ENCODE measurements around the gene PPP6R1. TPM values are rescaled to one million over a fixed set of nuclear protein-coding genes. Genes with fewer than 3 reads are reported as not detected.

PPP6R1 gene
- total RNA-seq, 2 experiments from 2014 or later, result 172 to 182 TPM

- H3K4me3 ChIP-seq (ENCODE audit: low read length), result no peak overlapping the region
- Mint-ChIP-seq H3K9me3 (no peaks in the 10 kb centered on the region), H3K36me3 (ENCODE audit: low read depth) (peaks cover 45% of the 10 kb centered on the region), H3K4me1 (ENCODE audit: low read depth) (peaks cover 41% of the 10 kb centered on the region), H3K27me3 (no peaks in the 10 kb centered on the region), H3K4me3 (peak overlapping the region; percentile 71), H3K27ac (peak overlapping the region; percentile 93)
- CTCF ChIA-PET, result interaction anchor here (0.8 kb wide), 1 partner anchor 61 kb away, joined by 3 read pairs; no protein-coding TSS in a partner anchor
- no peaks in the 10 kb centered on the region for H3K27me3 ChIP-seq (ENCODE audit: control insufficient read depth in 1 of 2, insufficient read depth in 2 of 2, low read length in 2 of 2)
- no peak overlapping the region for H3K27ac ChIP-seq (ENCODE audit: low read depth in 1 of 2, low read length in 2 of 2)
- no peak for TF ChIP-seq CTCF (IDR thresholded peaks at IDR 0.05)
- peaks cover 19% of the 10 kb centered on the region for H3K36me3 ChIP-seq (ENCODE audit: insufficient read depth, low read length)
- ATAC-seq (ENCODE audit: poor library complexity), result no peak
- peaks cover 40% of the 10 kb centered on the region for H3K4me1 ChIP-seq (ENCODE audit: insufficient read depth, low read length)
- DNase-seq, result no peak
- intact Hi-C loops (cut with DNase I, micrococcal nuclease), result loop anchor here in 1 of 2 experiments (1.0 kb wide), 1 partner anchor 15 kb away; no protein-coding TSS in a partner anchor
- POLR2A ChIA-PET, result interaction anchor here (3.6 to 5.9 kb wide), 2 partner anchors 19 to 23 kb away, joined by 52 to 79 read pairs; partner anchors contain the start of gene PPP6R1
- no peaks in the 10 kb centered on the region for H3K9me3 ChIP-seq (ENCODE audit: control insufficient read depth in 1 of 2, insufficient read depth in 1 of 2, low read length in 2 of 2)
These were observed 19.7 kb upstream of the PPP6R1 start for GRCh38 chr19:55278391-55279135.

DNA sequence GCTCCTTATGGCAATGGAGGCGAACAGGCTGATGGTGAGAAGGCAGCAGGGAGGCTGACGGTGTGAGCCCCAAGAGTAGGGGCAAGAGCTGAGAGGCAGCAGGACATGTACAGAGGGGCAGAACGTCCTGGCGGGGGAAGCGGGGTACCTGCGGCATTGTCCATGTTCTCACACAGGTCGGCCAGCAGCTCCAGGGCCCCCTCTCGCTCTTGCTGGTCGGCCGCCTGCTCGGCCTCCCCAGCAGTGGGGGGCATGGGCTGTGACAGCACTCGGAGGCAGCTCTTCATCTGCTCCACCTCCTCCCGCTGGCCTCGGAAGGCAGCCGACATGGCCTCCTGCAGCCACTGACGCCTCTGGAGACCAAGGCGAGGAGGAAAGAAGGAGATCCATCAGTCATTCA lies 18.7 kb upstream of the PPP6R1 start:
- no peaks in the 10 kb centered on the region for H3K27me3 ChIP-seq (ENCODE audit: control insufficient read depth in 1 of 2, insufficient read depth in 2 of 2, low read length in 2 of 2)
- TF ChIP-seq CTCF (IDR thresholded peaks at IDR 0.05), result no peak
- H3K27ac Mint-ChIP-seq, result no peak overlapping the region
- peaks cover 55% of the 10 kb centered on the region for H3K36me3 Mint-ChIP-seq (ENCODE audit: low read depth)
- DNase-seq (peak in 1 of 14 experiments; percentile 23), ATAC-seq (ENCODE audit: poor library complexity) (no peak)
- H3K36me3 ChIP-seq (ENCODE audit: insufficient read depth, low read length), result peaks cover 28% of the 10 kb centered on the region
- peak overlapping the region; percentile 51 for H3K4me3 Mint-ChIP-seq
- H3K27ac ChIP-seq (ENCODE audit: low read depth in 1 of 2, low read length in 2 of 2), result peak overlapping the region in 1 of 2 donors; percentile 44
- H3K27me3 Mint-ChIP-seq, result no peaks in the 10 kb centered on the region
- no peaks in the 10 kb centered on the region for H3K9me3 Mint-ChIP-seq
- ChIA-PET POLR2A (interaction anchor here (5.9 kb wide), 1 partner anchor 18 kb away, joined by 79 read pairs; the partner anchor contains the start of gene PPP6R1), CTCF (no interaction called here)
- peaks cover 32% of the 10 kb centered on the region for H3K4me1 Mint-ChIP-seq (ENCODE audit: low read depth)
- intact Hi-C loops (cut with DNase I, micrococcal nuclease), result no loop called here
- H3K9me3 ChIP-seq (ENCODE audit: control insufficient read depth in 1 of 2, insufficient read depth in 1 of 2, low read length in 2 of 2), result no peaks in the 10 kb centered on the region
- no peak overlapping the region for H3K4me3 ChIP-seq (ENCODE audit: low read length)
- peaks cover 35% of the 10 kb centered on the region for H3K4me1 ChIP-seq (ENCODE audit: insufficient read depth, low read length)

GRCh38 chr19:55276720-55277430 lies 18.1 kb upstream of the PPP6R1 start:
- Histone ChIP-seq H3K4me1 (ENCODE audit: insufficient read depth, low read length) (peaks cover 35% of the 10 kb centered on the region), H3K9me3 (ENCODE audit: control insufficient read depth in 1 of 2, insufficient read depth in 1 of 2, low read length in 2 of 2) (no peaks in the 10 kb centered on the region), H3K36me3 (ENCODE audit: insufficient read depth, low read length) (peaks cover 33% of the 10 kb centered on the region), H3K4me3 (ENCODE audit: low read length) (no peak overlapping the region), H3K27me3 (ENCODE audit: control insufficient read depth in 1 of 2, insufficient read depth in 2 of 2, low read length in 2 of 2) (no peaks in the 10 kb centered on the region), H3K27ac (ENCODE audit: low read depth in 1 of 2, low read length in 2 of 2) (peak overlapping the region in 1 of 2 donors; percentile 44)
- ChIA-PET POLR2A (interaction anchor here (5.9 kb wide), 1 partner anchor 17 kb away, joined by 79 read pairs; the partner anchor contains the start of gene PPP6R1), CTCF (no interaction called here)
- H3K27me3 Mint-ChIP-seq, result no peaks in the 10 kb centered on the region
- peak overlapping the region; percentile 61 for H3K4me3 Mint-ChIP-seq
- no peaks in the 10 kb centered on the region for H3K9me3 Mint-ChIP-seq
- intact Hi-C loops (cut with DNase I, micrococcal nuclease), result no loop called here
- ATAC-seq (ENCODE audit: poor library complexity), result no peak
- H3K36me3 Mint-ChIP-seq (ENCODE audit: low read depth), result peaks cover 61% of the 10 kb centered on the region
- no peak for TF ChIP-seq CTCF (IDR thresholded peaks at IDR 0.05)
- peaks cover 32% of the 10 kb centered on the region for H3K4me1 Mint-ChIP-seq (ENCODE audit: low read depth)
- DNase-seq, result peak in 3 of 14 experiments; percentile 34 to 61 (median 36)
- H3K27ac Mint-ChIP-seq, result peak overlapping the region; percentile 77

Data from CD4-positive, alpha-beta T cell (primary cell).